ENCODE data around the gene KRR1.
"Not testable (repeated sequence)": the region's sequence is repeated elsewhere in the genome, so short reads cannot be mapped to it uniquely, and the experiment has no call there.

The KRR1 gene

GRCh38 chr12:75471902-75472890 lies 39.2 kb downstream of the KRR1 start:
- DNase-seq, result no peak

- DNase-seq, result no peak
These were observed 51.2 kb downstream of the KRR1 start for GRCh38 chr12:75460204-75460603.

- no peak for DNase-seq
These were observed 51.7 kb downstream of the KRR1 start for GRCh38 chr12:75459755-75460154.

- not testable (repeated sequence) for DNase-seq
These were observed 53.5 kb downstream of the KRR1 start for GRCh38 chr12:75457866-75458265.

- DNase-seq, result no peak
These were observed 54.2 kb downstream of the KRR1 start for GRCh38 chr12:75457191-75457590.

DNA sequence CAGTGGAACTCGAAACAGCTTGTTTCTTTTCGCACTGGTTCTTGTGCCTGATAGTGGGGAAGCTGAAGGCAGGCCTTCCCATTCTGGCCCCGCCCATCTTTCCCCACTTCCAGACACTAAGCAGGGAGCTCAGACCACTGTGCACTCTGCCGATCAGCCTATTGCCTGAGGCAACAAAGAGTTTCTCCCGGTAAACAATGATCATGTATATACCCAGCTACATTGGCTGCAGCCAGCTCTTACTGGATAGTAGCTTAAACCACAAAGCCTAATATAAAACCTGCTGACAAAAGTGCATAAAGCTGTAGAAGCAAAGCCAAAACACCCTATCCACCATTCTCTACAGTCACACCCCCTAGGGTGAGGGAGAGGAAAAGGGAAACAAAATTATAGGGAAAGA lies 55.6 kb downstream of the KRR1 start:
- DNase-seq, result no peak

GRCh38 chr12:75452675-75453330 lies 58.6 kb downstream of the KRR1 start:
- DNase-seq, result no peak

DNA sequence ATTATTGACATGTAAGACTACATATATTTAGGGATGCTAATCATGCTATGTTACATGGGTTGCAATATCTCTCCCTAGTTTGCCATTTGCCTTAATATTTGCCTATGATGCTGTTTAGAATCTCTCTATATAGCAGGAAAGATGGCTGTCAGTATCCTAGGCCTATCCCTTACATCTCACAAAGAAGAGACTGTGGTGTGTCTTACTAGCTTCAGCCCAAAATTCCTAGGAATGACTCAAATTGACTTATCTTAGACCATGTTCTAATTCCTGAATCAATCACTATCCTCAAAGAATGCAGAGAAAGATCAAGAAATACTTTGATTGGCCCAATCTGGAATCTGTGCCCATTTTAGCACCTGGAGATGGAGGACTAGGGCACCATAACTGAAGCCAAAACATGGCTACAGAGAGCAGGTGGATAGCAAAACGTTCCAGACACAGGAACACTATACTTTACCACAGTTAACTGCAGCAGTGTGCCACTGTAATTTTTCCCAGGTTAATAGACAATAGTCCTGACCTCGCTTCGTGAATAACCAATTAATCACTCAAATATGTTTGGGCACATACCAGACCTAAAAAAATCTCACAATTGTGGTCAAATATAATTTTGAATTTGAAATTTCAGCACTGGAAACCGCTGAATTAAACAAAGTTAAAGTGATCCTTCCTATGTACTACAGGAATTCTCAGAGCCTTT lies 63.6 kb downstream of the KRR1 start:
- no peak for DNase-seq

DNA sequence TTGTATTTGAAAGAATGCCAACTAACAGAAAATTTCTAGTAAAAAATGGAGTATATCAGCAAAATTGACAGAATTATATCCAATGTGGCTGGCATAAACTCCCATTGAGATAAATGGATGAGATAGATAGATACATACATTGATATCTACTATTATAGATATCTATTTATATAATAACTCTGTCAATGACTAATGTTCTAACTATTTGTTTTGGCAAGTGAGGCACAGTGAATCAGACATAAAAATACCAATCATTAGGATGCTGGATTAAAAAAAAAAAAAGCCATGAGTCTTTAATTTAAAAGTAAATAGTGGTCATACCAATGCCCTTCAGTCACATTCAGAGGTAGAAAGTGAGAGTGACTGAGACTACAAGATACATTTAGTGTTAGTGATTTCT lies 64.6 kb downstream of the KRR1 start:
- DNase-seq, result no peak

GRCh38 chr12:75445137-75445507 lies 66.3 kb downstream of the KRR1 start:
- DNase-seq, result not testable (repeated sequence)

DNA sequence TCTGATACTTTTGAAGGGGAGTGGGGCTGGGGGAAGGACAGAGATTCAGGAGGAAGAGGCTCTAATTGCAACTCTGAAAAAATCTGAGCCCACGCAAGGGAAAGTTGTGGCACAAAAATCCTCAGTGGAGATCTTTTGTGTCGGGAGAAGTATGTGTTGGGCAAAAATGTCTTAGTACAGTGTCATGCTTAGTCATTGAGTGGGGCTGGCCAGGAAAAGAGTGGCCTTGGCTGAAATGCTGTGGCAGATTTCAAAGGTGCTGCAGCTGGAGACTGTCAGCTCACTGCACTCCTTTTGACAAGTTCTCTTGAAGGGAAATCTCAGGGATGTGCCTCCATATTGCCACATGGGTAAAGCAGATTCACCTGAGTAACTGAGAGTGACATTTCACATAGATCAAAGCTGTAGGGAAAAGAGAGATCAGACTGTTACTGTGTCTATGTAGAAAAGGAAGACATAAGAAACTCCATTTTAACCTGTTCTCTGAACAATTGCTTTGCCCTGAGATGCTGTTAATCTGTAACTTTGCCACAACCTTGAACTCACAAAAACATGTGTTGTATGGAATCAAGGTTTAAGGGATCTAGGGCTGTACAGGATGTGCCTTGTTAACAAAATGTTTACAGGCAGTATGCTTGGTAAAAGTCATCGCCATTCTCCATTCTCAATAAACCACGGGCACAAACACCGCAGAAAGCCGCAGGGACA lies 66.8 kb downstream of the KRR1 start:
- no peak for DNase-seq

DNA sequence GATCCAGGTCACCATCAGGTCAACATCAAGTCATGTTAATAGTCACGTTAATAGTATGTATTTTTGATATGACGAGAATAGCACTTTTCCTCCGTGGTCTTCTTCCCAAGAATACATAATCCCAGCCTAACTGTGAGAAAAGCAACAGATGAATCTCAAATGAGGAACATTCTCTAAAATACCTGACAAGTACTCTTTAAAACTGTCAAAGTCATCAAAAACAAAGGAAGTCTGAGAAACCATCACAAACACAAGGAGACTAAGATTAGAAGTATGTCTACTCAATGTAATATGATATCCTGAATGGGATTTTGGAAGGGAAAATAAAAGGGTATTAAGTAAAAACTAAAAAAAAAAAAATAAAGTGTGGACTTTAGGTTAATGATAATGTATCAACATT lies 67.7 kb downstream of the KRR1 start:
- no peak for DNase-seq

GRCh38 chr12:75442454-75442853 lies 69.0 kb downstream of the KRR1 start:
- not testable (repeated sequence) for DNase-seq

DNA sequence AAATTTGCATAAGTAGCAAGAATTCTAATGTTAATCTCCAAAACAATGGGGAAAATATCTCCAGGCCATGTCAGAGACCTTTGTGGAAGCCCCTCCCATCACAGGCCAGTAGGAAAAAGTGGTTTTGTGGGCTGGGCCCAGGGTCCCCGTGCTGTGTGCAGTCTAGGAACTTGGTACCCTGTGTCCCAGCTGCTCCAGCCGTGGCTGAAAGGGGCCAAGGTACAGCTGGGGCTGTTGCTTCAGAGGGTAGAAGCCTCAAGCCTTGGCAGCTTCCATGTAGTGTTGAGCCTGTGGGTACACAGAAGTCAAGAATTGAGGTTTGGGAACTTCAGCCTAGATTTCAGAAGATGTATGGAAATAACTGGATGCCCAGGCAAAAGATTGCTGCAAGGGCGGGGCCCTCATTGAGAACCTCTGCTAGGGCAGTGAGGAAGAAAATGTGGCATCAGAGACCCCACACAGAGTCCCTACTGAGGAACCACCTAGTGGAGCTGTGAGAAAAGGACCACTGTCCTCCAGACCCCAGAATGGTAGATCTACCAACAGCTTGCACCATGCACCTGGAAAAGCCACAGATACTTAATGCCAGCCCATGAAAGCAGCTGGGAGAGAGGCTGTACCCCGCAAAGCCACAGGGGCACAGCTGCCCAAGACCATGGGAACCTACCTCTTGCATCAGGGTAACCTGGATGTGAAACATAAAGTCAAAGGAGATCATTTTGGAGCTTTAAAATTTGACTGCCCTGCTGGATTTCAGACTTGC lies 69.5 kb downstream of the KRR1 start:
- not testable (repeated sequence) for DNase-seq

Measured in NCI-H1436 (cell line).